WI38 (cell line): ENCODE results near the gene PLA2G6.

Experiments used
- H3K4me3 ChIP-seq: 2 replicates; pipeline ENCODE4 v1.5.1; 2011; ENCODE audit warnings: low read depth, mild to moderate bottlenecking, control low read depth, low read length
- CTCF ChIP-seq: IDR thresholded peaks from 2 replicates; pipeline ENCODE4 v1.5.1; 2012; ENCODE audit warnings: low read depth, mild to moderate bottlenecking, control low read depth, low read length

PLA2G6 gene

GRCh38 chr22:38115423-38116205, 66.0 kb downstream of the PLA2G6 start:
- TF ChIP-seq CTCF, result no peak
- no peak overlapping the region for H3K4me3 ChIP-seq

- TF ChIP-seq CTCF, result peak; percentile 89
- no peak overlapping the region for H3K4me3 ChIP-seq
Observed at GRCh38 chr22:38114484-38115398, 66.9 kb downstream of the PLA2G6 start.

GRCh38 chr22:38112381-38112780, 69.2 kb downstream of the PLA2G6 start:
- no peak overlapping the region for H3K4me3 ChIP-seq
- no peak for TF ChIP-seq CTCF

GRCh38 chr22:38111925-38112355, 69.7 kb downstream of the PLA2G6 start:
- no peak overlapping the region for H3K4me3 ChIP-seq
- TF ChIP-seq CTCF, result no peak

- TF ChIP-seq CTCF, result no peak
- no peak overlapping the region for H3K4me3 ChIP-seq
Observed at GRCh38 chr22:38110863-38111852, 70.5 kb downstream of the PLA2G6 start.

- H3K4me3 ChIP-seq, result no peak within 1 kb of the TSS
- no peak for TF ChIP-seq CTCF
Observed at GRCh38 chr22:38110008-38110862, 71.4 kb downstream of the PLA2G6 start, which contains the start of gene BAIAP2L2. TSS of gene BAIAP2L2 (minus strand) at chr22:38110684. CDS start at chr22:38110525, 159 bp downstream.
